NCI-H146 treated with DMSO at 0.1 percent for 48 hours (cell line): ENCODE measurements around the gene MAP3K1.
"Not testable (repeated sequence)": the region's sequence is repeated elsewhere in the genome, so short reads cannot be mapped to it uniquely, and the experiment has no call there.

ENCODE experiments used
- DNase-seq: peaks from one replicate; lab custom pipeline; 2025; ENCODE audit not compliant: unreplicated experiment; lab: John Stamatoyannopoulos, UW

The MAP3K1 gene

GRCh38 chr5:56814963-56815657, at the start of gene MAP3K1:
Gene MAP3K1 (plus strand): TSS chr5:56815549. CDS start chr5:56815574, 25 bp downstream.
- DNase-seq: peak; percentile 77

GRCh38 chr5:56766926-56767325, 48.4 kb upstream of the MAP3K1 start:
- DNase-seq: no peak

DNA sequence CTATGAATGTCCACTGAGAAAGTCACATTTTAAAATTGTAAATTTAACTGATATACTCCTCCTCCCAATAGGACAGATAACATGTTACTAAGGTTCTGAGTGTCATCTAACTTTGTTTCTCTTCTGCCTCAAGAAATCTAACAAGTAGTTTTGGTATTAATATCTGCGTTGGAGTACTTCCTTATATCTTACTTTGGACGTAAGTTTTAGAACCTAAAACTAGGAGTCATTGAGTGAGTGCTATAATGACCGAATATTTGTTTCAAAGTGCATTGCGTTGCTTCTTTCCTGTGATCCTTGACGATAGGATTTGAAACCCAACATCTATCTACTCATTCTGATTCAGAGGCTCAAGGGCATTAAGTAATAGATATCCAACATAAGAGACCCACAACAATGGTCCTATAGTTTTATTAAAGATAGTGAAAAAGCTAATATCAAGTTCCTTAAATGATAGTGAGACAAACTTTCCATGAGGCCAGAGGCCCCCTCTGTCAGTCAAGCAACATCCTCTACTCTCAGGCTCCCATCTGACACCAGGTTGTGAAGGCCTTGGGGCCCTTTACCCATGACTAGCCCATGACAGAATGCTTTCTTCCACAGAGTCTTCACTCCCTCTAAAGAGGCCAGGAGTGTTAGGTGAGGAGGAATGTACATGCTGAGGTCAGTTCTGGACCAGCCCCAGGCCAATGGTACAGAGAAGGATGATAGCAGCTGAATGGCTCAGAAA, 45.3 kb upstream of the MAP3K1 start:
- DNase-seq: no peak

GRCh38 chr5:56772767-56773166, 42.6 kb upstream of the MAP3K1 start:
- no peak for DNase-seq

GRCh38 chr5:56774957-56775356, 40.4 kb upstream of the MAP3K1 start:
- no peak for DNase-seq

- not testable (repeated sequence) for DNase-seq
Measured at GRCh38 chr5:56776212-56776846, 39.0 kb upstream of the MAP3K1 start.

DNA sequence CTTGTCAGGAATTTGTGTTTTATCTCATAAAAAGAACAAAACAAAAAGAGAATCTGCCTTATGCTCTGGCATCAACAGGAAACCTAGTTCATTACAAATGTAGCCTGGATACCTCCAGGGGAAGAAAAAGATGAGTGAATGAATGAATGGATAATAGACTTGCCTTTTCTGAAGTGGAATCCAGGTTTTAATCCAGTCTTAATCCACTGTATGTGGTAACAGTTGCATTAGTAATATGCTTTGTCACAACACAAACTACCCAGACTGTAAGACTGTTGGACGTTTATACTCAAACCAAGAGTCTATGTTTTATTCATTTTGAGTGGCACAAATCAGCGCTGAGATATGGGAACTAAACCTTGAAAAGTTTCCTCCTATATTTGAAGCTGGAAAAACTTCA, 32.1 kb upstream of the MAP3K1 start:
- no peak for DNase-seq

- DNase-seq: no peak
Measured at GRCh38 chr5:56786346-56786745, 29.0 kb upstream of the MAP3K1 start.

DNA sequence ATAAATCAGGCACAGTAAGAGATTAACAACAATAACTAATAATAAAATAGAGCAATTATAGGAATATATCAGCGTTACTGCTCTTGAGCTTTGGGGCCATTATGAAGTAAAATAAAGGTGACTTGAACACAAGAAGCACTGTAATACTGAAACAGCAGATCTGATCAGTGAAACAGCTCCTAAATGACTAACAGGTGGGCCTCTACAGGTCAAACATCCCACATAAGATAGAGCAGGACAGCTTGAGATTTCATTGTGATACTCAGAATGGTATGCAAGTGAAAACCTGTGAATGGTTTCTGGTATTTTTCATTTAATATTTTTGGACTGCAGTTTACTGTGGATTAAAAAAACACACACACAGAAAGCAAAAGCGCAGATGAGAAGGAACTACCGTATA, 24.0 kb upstream of the MAP3K1 start:
- DNase-seq: no peak

GRCh38 chr5:56798521-56798920, 16.8 kb upstream of the MAP3K1 start:
- DNase-seq: no peak

DNA sequence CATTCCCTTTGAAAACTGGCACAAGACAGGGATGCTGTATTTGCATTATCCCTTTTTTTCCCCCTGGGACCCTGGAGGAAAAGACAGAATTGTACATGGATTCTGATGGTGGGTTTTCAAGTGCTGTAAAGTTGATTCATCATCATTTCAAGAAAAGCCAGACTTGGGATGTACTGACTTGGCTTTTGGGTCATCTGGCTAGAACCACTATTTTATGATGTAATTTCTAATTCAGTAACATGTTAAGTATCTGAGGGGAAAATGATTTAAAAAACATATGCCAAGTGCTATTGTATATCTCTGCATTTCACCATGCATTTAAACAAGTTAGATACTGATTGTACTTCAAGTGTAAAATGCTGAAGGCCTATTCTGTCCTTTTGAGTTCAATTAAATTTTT, 15.2 kb upstream of the MAP3K1 start:
- DNase-seq: no peak

- DNase-seq: no peak
Measured at GRCh38 chr5:56801256-56801655, 14.1 kb upstream of the MAP3K1 start.

GRCh38 chr5:56802205-56802604, 13.1 kb upstream of the MAP3K1 start:
- no peak for DNase-seq

- no peak for DNase-seq
Measured at GRCh38 chr5:56803025-56803424, 12.3 kb upstream of the MAP3K1 start.

- no peak for DNase-seq
Measured at GRCh38 chr5:56803894-56804293, 11.5 kb upstream of the MAP3K1 start.

DNA sequence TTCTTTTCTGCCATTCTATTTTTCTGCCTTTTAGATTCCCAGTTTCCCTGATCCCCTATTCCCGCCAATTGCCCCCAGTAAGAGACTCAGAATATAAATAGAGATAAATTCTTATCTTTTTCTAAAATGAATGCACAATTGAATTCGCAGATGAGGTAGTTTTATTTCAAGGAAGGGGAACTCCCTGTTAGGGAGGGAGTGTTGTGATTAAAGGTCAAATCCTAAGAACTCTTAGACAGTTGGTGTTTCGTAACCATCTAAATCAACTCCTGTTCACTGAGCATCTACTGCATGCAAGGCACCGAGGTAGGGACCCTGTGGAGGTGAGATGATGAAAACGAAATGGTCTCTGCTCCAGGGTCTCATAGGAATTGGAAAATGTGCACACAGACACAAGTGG, 7.7 kb upstream of the MAP3K1 start:
- no peak for DNase-seq

GRCh38 chr5:56808211-56808610, 7.1 kb upstream of the MAP3K1 start:
- DNase-seq: no peak

- no peak for DNase-seq
Measured at GRCh38 chr5:56810826-56811225, 4.5 kb upstream of the MAP3K1 start.

DNA sequence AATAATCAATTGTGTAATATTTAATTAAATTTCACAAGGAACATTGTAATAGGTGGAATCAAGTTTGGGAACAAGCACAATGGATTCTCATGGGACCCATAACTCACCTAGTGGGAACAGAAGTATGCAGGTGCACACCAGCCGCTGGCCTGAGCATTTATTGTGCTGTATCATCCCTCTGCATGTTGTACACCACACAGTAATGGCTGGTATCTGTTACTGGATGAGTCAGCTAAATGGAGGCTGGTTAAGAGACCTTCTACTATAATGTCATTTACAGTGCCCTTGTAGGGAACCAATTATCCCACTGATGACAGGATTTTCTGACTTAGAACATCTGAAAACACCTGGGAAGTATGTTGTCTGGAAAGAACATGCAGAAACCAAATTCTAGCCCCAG, 3.2 kb upstream of the MAP3K1 start:
- DNase-seq: no peak

DNA sequence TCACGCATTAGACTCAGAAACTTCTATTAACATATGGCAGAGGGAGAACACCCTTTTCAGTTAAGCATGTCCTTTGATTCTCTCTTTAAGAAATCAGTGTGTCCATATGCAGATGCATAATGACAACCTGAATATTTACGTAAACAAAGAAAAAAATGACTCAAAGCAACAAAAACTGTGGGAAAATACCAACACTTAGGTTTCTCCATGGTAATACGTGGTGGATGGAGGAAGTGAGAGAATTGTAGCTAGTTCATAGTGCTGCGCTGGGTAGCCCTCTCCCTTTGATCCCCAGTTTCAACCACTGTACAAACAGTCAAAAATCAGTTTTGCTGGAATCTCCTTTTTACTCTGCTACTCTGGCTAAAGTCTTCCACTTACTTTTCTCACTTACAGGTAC, 2.0 kb upstream of the MAP3K1 start:
- DNase-seq: no peak

GRCh38 chr5:56814361-56814962, 887 bp upstream of the MAP3K1 start:
- peak; percentile 48 for DNase-seq
